ENCODE data around the gene MEAK7.

Gene MEAK7

DNA sequence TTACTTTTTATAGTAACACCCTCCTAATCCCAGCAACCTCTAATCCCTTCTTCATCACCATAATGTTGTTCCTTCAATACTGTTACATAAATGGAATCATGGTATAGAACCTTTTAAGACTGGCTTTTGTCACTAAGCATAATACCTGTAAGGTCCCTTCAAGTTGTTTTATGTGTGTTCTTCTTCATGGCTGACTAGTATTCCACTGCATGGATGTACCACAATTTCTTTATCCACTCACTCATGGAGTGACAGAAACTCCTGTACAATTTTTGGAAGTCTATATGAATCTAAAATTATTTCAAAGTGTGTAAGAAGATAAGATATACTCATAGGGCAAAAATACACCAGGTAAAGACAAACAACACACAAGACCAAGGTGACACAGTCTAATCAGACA lies 36.8 kb downstream of the MEAK7 start:
- DNase-seq (ENCODE audit: low read depth in 4 of 4, low spot score in 1 of 4) = no peak

DNA sequence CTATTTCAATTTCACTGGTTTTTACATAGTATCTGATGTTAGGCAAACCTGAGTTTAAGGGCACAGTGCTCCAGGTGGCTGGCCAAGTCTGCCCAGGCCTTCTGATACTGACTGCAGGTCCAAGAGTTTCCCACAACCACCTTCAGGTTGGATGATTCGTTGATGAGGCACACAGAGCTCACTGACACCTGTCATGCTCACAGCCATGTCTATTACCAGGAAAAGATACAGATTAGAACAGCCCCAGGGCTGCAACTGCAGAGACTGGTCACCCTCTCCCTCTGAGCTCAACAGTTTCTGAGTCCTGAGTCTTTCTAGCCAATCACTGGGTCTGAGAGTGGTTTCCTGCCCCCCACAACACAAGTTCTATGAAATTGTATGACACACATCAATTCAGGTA lies 37.2 kb downstream of the MEAK7 start:
- no peak for DNase-seq (ENCODE audit: low read depth in 4 of 4, low spot score in 1 of 4)

- DNase-seq (ENCODE audit: low read depth in 4 of 4, low spot score in 1 of 4) = no peak
These were observed 37.8 kb downstream of the MEAK7 start for GRCh38 chr16:84466692-84467091.

DNA sequence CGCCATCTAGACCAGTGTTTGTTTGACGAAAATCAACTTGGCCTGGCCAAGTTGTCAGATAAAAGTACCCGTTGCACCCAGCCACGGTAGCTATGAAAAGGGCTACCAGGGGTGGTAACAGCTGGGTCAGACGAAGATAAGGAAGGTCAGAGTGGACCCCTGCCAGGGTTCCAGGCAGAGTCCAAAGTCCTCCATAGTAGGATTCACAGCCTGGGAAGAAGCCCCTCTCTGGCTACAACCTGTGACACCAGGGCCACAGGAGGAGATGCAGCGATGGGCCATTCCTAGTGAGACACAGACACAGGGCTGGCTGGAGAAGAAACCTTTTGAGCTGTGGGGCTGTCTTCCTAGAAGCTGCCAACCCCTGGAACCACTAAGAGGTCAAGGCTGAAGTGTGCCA lies 39.3 kb downstream of the MEAK7 start:
- DNase-seq (ENCODE audit: low read depth in 4 of 4, low spot score in 1 of 4) = no peak

- no peak for DNase-seq (ENCODE audit: low read depth in 4 of 4, low spot score in 1 of 4)
These were observed 40.3 kb downstream of the MEAK7 start for GRCh38 chr16:84464116-84464515.

- no peak for DNase-seq (ENCODE audit: low read depth in 4 of 4, low spot score in 1 of 4)
These were observed 41.2 kb downstream of the MEAK7 start for GRCh38 chr16:84463221-84463620.

- DNase-seq (ENCODE audit: low read depth in 4 of 4, low spot score in 1 of 4) = no peak
These were observed 41.9 kb downstream of the MEAK7 start for GRCh38 chr16:84462296-84463210.

- DNase-seq (ENCODE audit: low read depth in 4 of 4, low spot score in 1 of 4) = no peak
These were observed 42.8 kb downstream of the MEAK7 start for GRCh38 chr16:84461413-84462295.

GRCh38 chr16:84461029-84461412 lies 43.4 kb downstream of the MEAK7 start:
- no peak for DNase-seq (ENCODE audit: low read depth in 4 of 4, low spot score in 1 of 4)

DNA sequence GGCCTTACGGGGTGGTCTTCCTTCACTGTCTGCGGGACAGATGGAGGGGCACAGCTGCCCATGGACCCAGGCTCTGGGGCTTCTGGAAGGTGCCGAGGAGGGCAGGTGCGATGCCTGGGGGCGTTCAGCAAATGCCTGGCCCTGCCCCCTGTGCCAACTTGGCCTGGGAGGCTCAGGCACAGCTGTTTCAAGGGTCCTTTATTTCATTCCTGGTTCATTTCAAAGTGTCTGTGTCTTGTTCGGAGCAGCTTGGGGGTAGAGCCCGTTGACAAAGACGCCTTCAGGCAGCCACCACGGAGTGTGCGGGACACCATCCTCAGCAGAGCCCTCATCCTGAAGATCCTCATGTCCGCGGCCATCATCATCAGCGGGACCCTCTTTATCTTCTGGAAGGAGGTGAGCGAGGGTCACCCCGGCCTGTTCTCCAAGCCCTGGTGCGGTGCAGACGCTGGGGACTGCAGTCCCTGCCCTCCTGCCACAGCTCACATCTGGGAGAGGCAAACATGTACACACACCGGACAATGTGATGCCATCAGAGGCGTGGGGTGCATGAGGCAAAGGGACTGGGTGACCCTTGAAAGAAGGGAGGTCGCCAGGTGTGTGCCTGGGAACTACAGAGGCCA lies 43.9 kb downstream of the MEAK7 start:
- DNase-seq (ENCODE audit: low read depth in 4 of 4, low spot score in 1 of 4) = no peak

- no peak for DNase-seq (ENCODE audit: low read depth in 4 of 4, low spot score in 1 of 4)
These were observed 44.5 kb downstream of the MEAK7 start for GRCh38 chr16:84459941-84460405.

GRCh38 chr16:84459533-84459894 lies 44.9 kb downstream of the MEAK7 start:
- DNase-seq (ENCODE audit: low read depth in 4 of 4, low spot score in 1 of 4) = no peak

DNA sequence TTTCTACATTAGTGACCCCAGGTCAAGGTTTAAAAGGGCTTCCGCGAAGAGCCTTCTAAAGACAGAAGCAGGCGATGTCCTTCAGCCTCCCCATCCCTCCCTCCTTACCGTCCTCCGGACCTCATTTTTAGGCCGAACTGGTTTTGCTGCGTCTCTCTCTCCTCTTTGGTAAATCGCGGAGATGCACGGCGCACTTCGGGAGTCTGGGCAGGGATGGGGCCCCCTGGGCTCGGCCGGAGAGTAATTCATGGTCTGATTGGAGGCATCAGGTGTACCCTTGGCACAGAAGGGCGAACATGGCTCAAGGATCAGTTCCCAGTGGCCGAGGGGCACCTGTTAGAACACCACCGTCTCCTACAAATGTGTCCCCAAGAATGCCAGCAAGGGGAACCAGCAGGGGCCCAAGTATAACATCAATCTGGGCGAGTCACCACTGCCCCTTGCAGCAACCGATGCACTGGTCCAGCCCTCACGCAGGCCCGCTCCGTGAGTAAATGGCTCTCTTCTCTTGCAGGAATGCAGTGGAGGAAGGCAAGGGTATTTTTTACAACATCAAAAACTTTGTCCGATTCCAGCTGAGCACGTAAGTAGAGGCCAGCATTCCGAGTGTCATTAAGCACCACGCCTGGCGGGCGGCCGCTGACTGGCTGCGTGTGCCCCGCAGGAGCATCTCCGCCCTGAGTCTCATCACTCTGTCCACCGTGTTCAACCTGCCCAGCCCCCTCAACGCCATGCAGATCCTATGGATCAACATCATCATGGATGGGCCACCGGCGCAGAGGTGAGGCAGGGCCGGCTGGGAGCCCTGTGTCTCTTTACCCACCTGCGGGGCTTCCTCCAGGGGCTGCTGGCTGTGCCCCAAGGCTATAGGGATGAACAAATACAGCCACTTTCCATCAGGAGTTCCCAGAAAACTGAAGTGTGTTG lies 45.6 kb downstream of the MEAK7 start:
- no peak for DNase-seq (ENCODE audit: low read depth in 4 of 4, low spot score in 1 of 4)

- DNase-seq (ENCODE audit: low read depth in 4 of 4, low spot score in 1 of 4) = no peak
These were observed 49.4 kb downstream of the MEAK7 start for GRCh38 chr16:84455031-84455430.
